Loucy (cell line): ENCODE measurements around the gene RPL31.

ENCODE experiments used
- H2AFZ ChIP-seq: fragments of 200-600 bp; sonication (generic); 2 replicates; pipeline ENCODE4 v1.6.0; 2016; ENCODE audit warnings: antibody characterized with exemption, mild to moderate bottlenecking, low read length, moderate library complexity
- H3F3A ChIP-seq: fragments of 200-600 bp; 2 replicates; pipeline ENCODE4 v1.6.0; 2016; ENCODE audit warnings: antibody characterized with exemption, low read depth, mild to moderate bottlenecking
- H3K27me3 ChIP-seq: fragments of 200-600 bp; sonication (generic); 2 replicates; pipeline ENCODE4 v1.6.1; 2014; ENCODE audit warnings: low read length, mild to moderate bottlenecking; ENCODE audit not compliant: insufficient read depth, poor library complexity, severe bottlenecking
- H3K36me3 ChIP-seq: fragments of 200-600 bp; sonication (generic); 2 replicates; pipeline ENCODE4 v1.6.1; 2016; ENCODE audit warnings: low read length; ENCODE audit not compliant: insufficient read depth
- H3K4me1 ChIP-seq: fragments of 200-600 bp; sonication (generic); 2 replicates; pipeline ENCODE4 v1.5.1; 2014; ENCODE audit warnings: low read length, mild to moderate bottlenecking; ENCODE audit not compliant: insufficient read depth, poor library complexity, severe bottlenecking
- H3K4me2 ChIP-seq: fragments of 200-600 bp; sonication (generic); 2 replicates; pipeline ENCODE4 v1.6.0; 2014; ENCODE audit warnings: antibody characterized with exemption, low read length, low read depth, mild to moderate bottlenecking; ENCODE audit not compliant: poor library complexity, severe bottlenecking
- H3K4me3 ChIP-seq: fragments of 200-600 bp; sonication (generic); 2 replicates; pipeline ENCODE4 v1.5.1; 2014; ENCODE audit warnings: low read length, mild to moderate bottlenecking, mixed read lengths; ENCODE audit not compliant: poor library complexity, severe bottlenecking
- H3K79me2 ChIP-seq: fragments of 200-600 bp; sonication (generic); 2 replicates; pipeline ENCODE4 v1.6.1; 2014; ENCODE audit warnings: low read length; ENCODE audit not compliant: insufficient read depth
- H3K9ac ChIP-seq: fragments of 200-600 bp; sonication (generic); 2 replicates; pipeline ENCODE4 v1.6.0; 2014; ENCODE audit warnings: mild to moderate bottlenecking, low read depth, low read length, moderate library complexity; ENCODE audit not compliant: poor library complexity, severe bottlenecking
- H3K9me2 ChIP-seq: fragments of 200-600 bp; sonication (generic); replicated peaks from 2 replicates; pipeline ENCODE4 v1.6.1; 2016; ENCODE audit warnings: low read depth, low read length, mixed read lengths
- H3K9me3 ChIP-seq: fragments of 200-600 bp; sonication (generic); 2 replicates; pipeline ENCODE4 v1.6.1; 2014; ENCODE audit warnings: mild to moderate bottlenecking, antibody characterized with exemption, low read length, low read depth; ENCODE audit not compliant: insufficient read depth
- H4K20me1 ChIP-seq: fragments of 200-600 bp; sonication (generic); 2 replicates; pipeline ENCODE4 v1.6.0; 2014; ENCODE audit warnings: antibody characterized with exemption, low read length, mild to moderate bottlenecking; ENCODE audit not compliant: insufficient read depth, poor library complexity, severe bottlenecking
- EZH2phosphoT487 ChIP-seq: fragments of 200-600 bp; IDR thresholded peaks from 2 replicates; pipeline ENCODE4 v1.6.1; 2018; ENCODE audit warnings: antibody characterized with exemption, mild to moderate bottlenecking, moderate library complexity, borderline replicate concordance
- TF ChIP-seq, protein P1 (sequence below): fragments of 200-600 bp; sonication (generic); conservative IDR thresholded peaks from 2 replicates; pipeline ENCODE4 v1.5.1; 2014; ENCODE audit warnings: mild to moderate bottlenecking, antibody characterized with exemption, low read length

Gene RPL31

DNA sequence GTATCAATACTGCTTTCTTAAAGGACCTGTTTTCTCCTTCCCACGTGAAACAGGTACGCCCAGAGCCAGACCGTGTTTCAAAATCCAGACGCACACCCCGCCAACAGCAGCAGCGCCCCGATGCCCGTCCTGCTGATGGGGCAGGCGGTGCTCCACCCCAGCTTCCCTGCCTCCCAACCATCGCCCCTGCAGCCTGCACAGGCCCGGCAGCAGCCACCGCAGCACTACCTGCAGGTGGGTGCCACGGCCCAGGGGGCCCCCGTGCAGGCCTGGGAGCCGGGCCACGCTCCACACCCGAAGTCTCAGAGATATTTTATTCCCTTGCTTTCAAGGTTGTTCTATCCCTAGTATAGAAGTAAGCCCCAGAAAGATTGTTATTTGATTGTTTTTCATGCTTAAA is 8.8 kb upstream of the RPL31 start:
- H3K9me3 ChIP-seq, result no peaks in the 10 kb centered on the region
- no peaks in the 10 kb centered on the region for H3F3A ChIP-seq
- no peak overlapping the region for H3K4me2 ChIP-seq
- no peaks in the 10 kb centered on the region for H3K36me3 ChIP-seq
- H3K9me2 ChIP-seq, result no peaks in the 10 kb centered on the region
- no peaks in the 10 kb centered on the region for H3K79me2 ChIP-seq
- no peak overlapping the region for H3K9ac ChIP-seq
- no peak overlapping the region for H2AFZ ChIP-seq
- TF ChIP-seq EZH2phosphoT487, result no peak
- TF ChIP-seq, protein P1, sequence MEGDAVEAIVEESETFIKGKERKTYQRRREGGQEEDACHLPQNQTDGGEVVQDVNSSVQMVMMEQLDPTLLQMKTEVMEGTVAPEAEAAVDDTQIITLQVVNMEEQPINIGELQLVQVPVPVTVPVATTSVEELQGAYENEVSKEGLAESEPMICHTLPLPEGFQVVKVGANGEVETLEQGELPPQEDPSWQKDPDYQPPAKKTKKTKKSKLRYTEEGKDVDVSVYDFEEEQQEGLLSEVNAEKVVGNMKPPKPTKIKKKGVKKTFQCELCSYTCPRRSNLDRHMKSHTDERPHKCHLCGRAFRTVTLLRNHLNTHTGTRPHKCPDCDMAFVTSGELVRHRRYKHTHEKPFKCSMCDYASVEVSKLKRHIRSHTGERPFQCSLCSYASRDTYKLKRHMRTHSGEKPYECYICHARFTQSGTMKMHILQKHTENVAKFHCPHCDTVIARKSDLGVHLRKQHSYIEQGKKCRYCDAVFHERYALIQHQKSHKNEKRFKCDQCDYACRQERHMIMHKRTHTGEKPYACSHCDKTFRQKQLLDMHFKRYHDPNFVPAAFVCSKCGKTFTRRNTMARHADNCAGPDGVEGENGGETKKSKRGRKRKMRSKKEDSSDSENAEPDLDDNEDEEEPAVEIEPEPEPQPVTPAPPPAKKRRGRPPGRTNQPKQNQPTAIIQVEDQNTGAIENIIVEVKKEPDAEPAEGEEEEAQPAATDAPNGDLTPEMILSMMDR, result no peak
- H3K4me3 ChIP-seq, result no peak overlapping the region
- H4K20me1 ChIP-seq, result no peaks in the 10 kb centered on the region
- H3K4me1 ChIP-seq, result no peaks in the 10 kb centered on the region
- peaks cover 19% of the 10 kb centered on the region for H3K27me3 ChIP-seq

DNA sequence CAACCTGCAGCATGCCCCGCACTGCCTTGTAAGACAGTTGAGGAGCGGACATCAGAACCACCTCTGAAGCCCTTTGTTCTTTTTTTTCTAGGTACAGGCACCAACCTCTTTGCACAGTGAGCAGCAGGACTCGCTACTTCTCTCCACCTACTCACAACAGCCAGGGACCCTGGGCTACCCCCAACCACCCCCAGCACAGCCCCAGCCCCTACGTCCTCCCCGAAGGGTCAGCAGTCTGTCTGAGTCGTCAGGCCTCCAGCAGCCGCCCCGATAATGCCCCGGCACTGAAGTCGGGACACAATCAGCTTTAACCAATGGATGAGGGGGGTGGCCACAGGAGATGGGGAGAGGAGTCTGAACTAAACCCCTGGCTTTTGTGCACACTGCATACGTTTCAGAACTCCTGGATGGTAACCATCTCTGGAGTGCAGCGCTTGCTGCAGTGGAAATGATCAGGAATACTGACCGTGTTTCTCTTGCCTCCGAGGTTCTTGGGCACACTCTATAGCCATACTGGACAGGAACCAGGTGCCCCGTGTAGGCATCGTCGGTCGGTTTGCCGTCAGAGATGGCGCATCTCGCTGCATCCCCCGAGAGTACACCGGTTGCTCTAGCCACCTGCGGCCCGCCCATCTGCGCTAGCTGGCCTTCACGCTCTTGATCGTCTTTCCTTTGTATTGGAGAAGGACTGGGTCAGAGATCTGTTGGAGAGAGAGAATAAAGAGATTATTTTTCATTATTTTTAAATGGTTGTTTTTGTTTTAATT is 6.6 kb upstream of the RPL31 start:
- Histone ChIP-seq H3K36me3 (no peaks in the 10 kb centered on the region), H3K9me3 (no peaks in the 10 kb centered on the region), H3K4me3 (no peak overlapping the region), H3K9ac (no peak overlapping the region), H4K20me1 (no peaks in the 10 kb centered on the region), H3K27me3 (peaks cover 41% of the 10 kb centered on the region), H3K4me1 (no peaks in the 10 kb centered on the region), H3K9me2 (no peaks in the 10 kb centered on the region), H3K4me2 (no peak overlapping the region), H3F3A (no peaks in the 10 kb centered on the region), H3K79me2 (no peaks in the 10 kb centered on the region), H2AFZ (no peak overlapping the region)
- TF ChIP-seq, protein P1, result no peak
- no peak for TF ChIP-seq EZH2phosphoT487

DNA sequence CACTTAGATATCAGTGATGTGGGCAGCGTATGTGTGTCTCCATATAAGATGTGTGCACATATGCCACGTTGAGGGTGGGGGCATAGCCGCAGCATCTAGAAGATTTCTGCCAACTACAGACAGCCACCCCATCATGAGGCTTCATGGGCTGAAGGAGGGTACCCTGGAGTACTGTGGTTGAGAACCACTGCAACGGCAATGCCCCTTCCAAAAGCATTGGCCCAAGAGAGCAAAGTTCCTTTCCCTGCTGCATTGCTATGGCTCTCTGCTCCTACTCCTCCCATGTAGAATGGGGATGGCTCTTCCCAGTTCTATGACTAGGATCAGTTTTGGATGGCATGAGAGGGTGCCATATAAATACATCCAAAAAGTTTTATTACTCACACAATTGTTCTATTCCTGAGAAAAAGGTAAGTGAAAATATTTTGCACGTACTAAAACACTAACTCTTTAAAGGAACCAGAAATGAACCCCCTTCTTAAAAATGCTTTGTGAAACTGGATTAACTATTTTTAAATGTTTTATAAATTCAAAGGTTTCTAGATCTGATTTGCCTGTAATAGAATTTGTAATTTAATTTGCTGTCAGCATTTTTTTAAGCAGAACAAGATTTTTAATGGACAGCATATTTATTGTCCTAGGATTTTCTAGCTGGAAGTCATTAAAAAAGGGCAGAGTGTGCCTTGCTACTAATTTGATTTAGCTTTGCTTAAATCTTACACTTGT is 4.4 kb upstream of the RPL31 start:
- Histone ChIP-seq H3K9ac (no peak overlapping the region), H3K4me2 (no peak overlapping the region), H3K4me3 (no peak overlapping the region), H3K4me1 (no peaks in the 10 kb centered on the region), H3K36me3 (no peaks in the 10 kb centered on the region), H3F3A (no peaks in the 10 kb centered on the region), H3K79me2 (peaks cover 6% of the 10 kb centered on the region), H4K20me1 (peaks cover under 1% of the 10 kb centered on the region), H3K9me3 (no peaks in the 10 kb centered on the region), H3K27me3 (peaks cover 57% of the 10 kb centered on the region), H3K9me2 (no peaks in the 10 kb centered on the region), H2AFZ (no peak overlapping the region)
- no peak for TF ChIP-seq EZH2phosphoT487
- TF ChIP-seq, protein P1, result no peak
